B cell (primary cell): ENCODE data around the gene ALDH3A1. TPM values are rescaled to one million over a fixed set of nuclear protein-coding genes. Genes with fewer than 3 reads are reported as not detected.

Experiments used
- ATAC-seq: fragments of 200-7000 bp; cut with Tn5 transposase; one replicate; pipeline ENCODE4 v1.10.0; 2021; ENCODE audit warnings: low read depth, mild to moderate bottlenecking, moderate number of reproducible peaks, moderate library complexity
- CTCF ChIA-PET: fragments of 350-600 bp; sonication (Branson Sonifier 250); formaldehyde crosslinking; loops from one replicate; lab custom pipeline; 2021; ENCODE audit warnings: antibody characterized with exemption, inconsistent platforms; lab: Charles Lee
- POLR2A ChIA-PET: fragments of 350-600 bp; sonication (Branson Sonifier 250); formaldehyde crosslinking; loops from one replicate; lab custom pipeline; 2021; ENCODE audit warnings: antibody characterized with exemption; lab: Charles Lee
- DNase-seq: peaks from one replicate; pipeline ENCODE4 v3.0.0; 2013
- H2AFZ ChIP-seq: 2 replicates; pipeline ENCODE4 v1.6.1; 2012; ENCODE audit warnings: mild to moderate bottlenecking, low read depth, low read length; ENCODE audit not compliant: insufficient read depth, poor library complexity, severe bottlenecking
- H3K27ac ChIP-seq, 2 donors: 1 replicate in 1 of 2; 2 replicates in 1 of 2; pipeline ENCODE4 v1.5.1; 2012 to 2013; ENCODE audit warnings: low read length in 2 of 2, mild to moderate bottlenecking in 2 of 2, moderate library complexity in 1 of 2
- H3K27me3 ChIP-seq, 4 experiments: fragments of 200-600 bp in 1 of 4; sonication (generic) in 1 of 4; replicated peaks in 1 of 4; 1 replicate in 2 of 4; 2 replicates in 2 of 4; pipeline versions ENCODE4 v1.6.1 to v1.7.0; 2013 to 2016; ENCODE audit warnings: low read length in 3 of 4, mild to moderate bottlenecking in 2 of 4, mixed read lengths in 1 of 4, moderate library complexity in 1 of 4; ENCODE audit not compliant: insufficient read depth in 4 of 4, control insufficient read depth in 3 of 4; ENCODE audit errors: control extremely low read depth in 1 of 4
- H3K36me3 ChIP-seq, 2 experiments: replicated peaks in 1 of 2; 1 replicate in 1 of 2; 2 replicates in 1 of 2; pipeline versions ENCODE4 v1.6.1 to v1.7.1; 2013; ENCODE audit warnings: low read length in 1 of 2; ENCODE audit not compliant: insufficient read depth in 2 of 2, control insufficient read depth in 1 of 2; ENCODE audit errors: control extremely low read depth in 1 of 2, extremely low read depth in 1 of 2
- H3K4me1 ChIP-seq, 2 donors: fragments of 200-600 bp in 1 of 2; sonication (generic) in 1 of 2; 1 replicate in 1 of 2; 2 replicates in 1 of 2; pipeline versions ENCODE4 v1.5.1 to v1.6.1; 2013 to 2017; ENCODE audit warnings: low read length in 2 of 2; ENCODE audit not compliant: control insufficient read depth in 2 of 2, insufficient read depth in 2 of 2
- H3K4me2 ChIP-seq: replicated peaks from 2 replicates; pipeline ENCODE3; 2012; ENCODE audit warnings: mild to moderate bottlenecking, low read depth, low read length; ENCODE audit not compliant: poor library complexity, severe bottlenecking
- H3K4me3 ChIP-seq, 5 experiments: fragments of 200-600 bp in 1 of 5; sonication (generic) in 1 of 5; 1 replicate in 3 of 5; 2 replicates in 2 of 5; pipeline versions ENCODE4 v1.5.1 to v1.7.0; 2011 to 2016; ENCODE audit warnings: low read length in 4 of 5, mild to moderate bottlenecking in 4 of 5, low read depth in 2 of 5, control low read depth in 1 of 5, moderate library complexity in 1 of 5; ENCODE audit not compliant: insufficient read depth in 1 of 5; ENCODE audit errors: control extremely low read depth in 1 of 5, extremely low read depth in 1 of 5
- H3K79me2 ChIP-seq: fragments of 200-600 bp; sonication (generic); one replicate; pipeline ENCODE4 v1.6.0; 2016; ENCODE audit warnings: low read length; ENCODE audit not compliant: control insufficient read depth, insufficient read depth
- H3K9ac ChIP-seq: fragments of 200-600 bp; sonication (generic); 2 replicates; pipeline ENCODE4 v1.6.1; 2017; ENCODE audit warnings: mild to moderate bottlenecking, low read length, moderate library complexity
- H3K9me3 ChIP-seq, 3 donors: one replicate each; pipeline versions ENCODE4 v1.6.1 to v1.7.1; 2013; ENCODE audit warnings: low read length in 2 of 3; ENCODE audit not compliant: control insufficient read depth in 2 of 3, insufficient read depth in 1 of 3; ENCODE audit errors: control extremely low read depth in 1 of 3
- H4K20me1 ChIP-seq: 2 replicates; pipeline ENCODE4 v1.6.0; 2012; ENCODE audit warnings: mild to moderate bottlenecking, low read length; ENCODE audit not compliant: insufficient read depth, control insufficient read depth, poor library complexity, severe bottlenecking
- H3K27ac Mint-ChIP-seq: one replicate; pipeline ENCODE4 v1.8.0; 2021; ENCODE audit warnings: mixed read lengths
- H3K27me3 Mint-ChIP-seq: one replicate; pipeline ENCODE4 v1.8.0; 2021; ENCODE audit warnings: mixed read lengths
- H3K4me1 Mint-ChIP-seq: one replicate; pipeline ENCODE4 v1.8.0; 2021; ENCODE audit warnings: mixed read lengths
- H3K4me3 Mint-ChIP-seq: one replicate; pipeline ENCODE4 v1.8.0; 2021; ENCODE audit warnings: mixed read lengths
- H3K9me3 Mint-ChIP-seq: one replicate; pipeline ENCODE4 v1.8.0; 2022; ENCODE audit warnings: mixed read lengths; ENCODE audit not compliant: insufficient read depth
- CTCF ChIP-seq: fragments of 200-600 bp; IDR thresholded peaks from one replicate; pipeline ENCODE4 v1.8.0; 2022; ENCODE audit warnings: antibody characterized with exemption, mild to moderate bottlenecking
- EZH2 ChIP-seq: IDR thresholded peaks from 2 replicates; pipeline ENCODE4 v1.6.1; 2012; ENCODE audit warnings: borderline replicate concordance, low read depth, mild to moderate bottlenecking, moderate library complexity, low read length; ENCODE audit not compliant: insufficient read depth, poor library complexity, severe bottlenecking
- WGBS: methylation state at CpG from one replicate; pipeline ENCODE4 v1.1.5; 2013; ENCODE audit warnings: missing lambda C conversion rate; ENCODE audit not compliant: insufficient coverage; 5-methylcytosine and 5-hydroxymethylcytosine counted together
- intact Hi-C: fragments of 100-400 bp; cut with micrococcal nuclease; formaldehyde crosslinking; loops from one replicate; pipeline ENCODE4 v1.10.0; 2022
- polyA minus RNA-seq: library from RNA; depleted of rRNA, polyadenylated mRNA; stranded (reverse); fragments of >200 nt; gene quantifications from 2 replicates; pipeline ENCODE4 v1.2.3, GENCODE V29; 2012
- polyA plus RNA-seq: library from polyadenylated mRNA; depleted of rRNA; stranded (reverse); fragments of >200 nt; gene quantifications from 2 replicates; pipeline ENCODE4 v1.2.3, GENCODE V29; 2012
- total RNA-seq, 2 donors: library from RNA; stranded (reverse); fragments of 120-200 nt in 1 of 2; gene quantifications; 1 replicate in 1 of 2; 2 replicates in 1 of 2; pipeline versions ENCODE4 v1.2.3 to v1.2.4, GENCODE V29; 2013 to 2022

ALDH3A1 gene
- total RNA-seq = not detected in 2 replicates
- not detected for total RNA-seq (2013)
- polyA plus RNA-seq = not detected in 2 replicates
- not detected in 2 replicates for polyA minus RNA-seq

- ChIA-PET CTCF (interaction anchor here (1.8 kb wide), 1 partner anchor 13 kb away, joined by 4 read pairs; no protein-coding TSS in a partner anchor), POLR2A (no interaction called here)
- DNase-seq (no peak), ATAC-seq (no peak)
- Mint-ChIP-seq H3K4me1 (peaks cover 12% of the 10 kb centered on the region), H3K4me3 (no peak within 1 kb of the TSS), H3K9me3 (no peaks in the 10 kb centered on the region), H3K27me3 (peaks cover 10% of the 10 kb centered on the region), H3K27ac (no peak within 1 kb of the TSS)
- no peak within 1 kb of the TSS for H3K4me3 ChIP-seq
- no peaks in the 10 kb centered on the region for H3K36me3 ChIP-seq
- H3K4me2 ChIP-seq = no peak within 1 kb of the TSS
- WGBS = 90% methylated on average over 23 of the region's 25 CpGs
- no peaks in the 10 kb centered on the region for H3K79me2 ChIP-seq
- peaks cover 6 to 12% of the 10 kb centered on the region in 2 donors for H3K4me1 ChIP-seq
- no peaks in the 10 kb centered on the region for H4K20me1 ChIP-seq
- TF ChIP-seq CTCF (no peak), EZH2 (no peak)
- H3K9ac ChIP-seq = no peak within 1 kb of the TSS
- no peak within 1 kb of the TSS for H2AFZ ChIP-seq
- peaks cover 0 to 12% (median 2%) of the 10 kb centered on the region in 4 experiments for H3K27me3 ChIP-seq
- intact Hi-C loops = no loop called here
- no peak within 1 kb of the TSS for H3K27ac ChIP-seq
- H3K9me3 ChIP-seq = peaks cover 0 to 5% (median 0%) of the 10 kb centered on the region in 3 donors
These were observed at the start of gene ALDH3A1 for GRCh38 chr17:19747829-19748806. TSS of gene ALDH3A1 (minus strand) at chr17:19748298. CDS start at chr17:19745129, 3,169 bp downstream.

- ATAC-seq (no peak), DNase-seq (no peak)
- Histone ChIP-seq H3K9me3 (peaks cover 2 to 20% (median 16%) of the 10 kb centered on the region in 3 donors), H3K27me3 (no peaks in the 10 kb centered on the region), H3K79me2 (no peaks in the 10 kb centered on the region), H3K4me3 (no peak overlapping the region), H3K4me1 (no peaks in the 10 kb centered on the region), H2AFZ (no peak overlapping the region), H3K36me3 (peaks cover 0 to 5% of the 10 kb centered on the region in 2 experiments), H3K27ac (no peak overlapping the region), H4K20me1 (no peaks in the 10 kb centered on the region), H3K4me2 (no peak overlapping the region), H3K9ac (no peak overlapping the region)
- TF ChIP-seq EZH2 = no peak
- no peak for TF ChIP-seq CTCF
- Mint-ChIP-seq H3K4me1 (no peaks in the 10 kb centered on the region), H3K27ac (no peak overlapping the region), H3K9me3 (peaks cover 15% of the 10 kb centered on the region), H3K27me3 (no peaks in the 10 kb centered on the region), H3K4me3 (no peak overlapping the region)
- POLR2A ChIA-PET = no interaction called here
- WGBS = 100% methylated on average over 4 of the region's 4 CpGs
- CTCF ChIA-PET = no interaction called here
- intact Hi-C loops = no loop called here
These were observed 48.4 kb upstream of the ALDH3A1 start for GRCh38 chr17:19796457-19796856.
